ENCODE measurements around the gene LRRC73.

- TF ChIP-seq CTCF (IDR thresholded peaks at IDR 0.05 in 8 of 11, conservative IDR thresholded peaks at IDR 0.05 in 3 of 11): no peak
- no peak for TF ChIP-seq POLR2A (IDR thresholded peaks at IDR 0.05)
These were observed 16.3 kb downstream of the LRRC73 start for GRCh38 chr6:43493833-43494232.

Data from spleen (tissue), 7 donors.